Neural crest cell (in vitro differentiated cells): Measurements from ENCODE around the gene RALGDS. TPM values are rescaled to one million over a fixed set of nuclear protein-coding genes. Genes with fewer than 3 reads are reported as not detected.

ENCODE experiments used
- DNase-seq: peaks from one replicate; pipeline ENCODE4 v3.0.0; 2021; ENCODE audit warnings: low read depth, mixed read lengths, low spot score
- H3K27ac Mint-ChIP-seq: one replicate; pipeline ENCODE4 v1.8.0; 2021; ENCODE audit warnings: mild to moderate bottlenecking, mixed read lengths; ENCODE audit not compliant: unreplicated experiment
- H3K27me3 Mint-ChIP-seq: 2 replicates; pipeline ENCODE4 v1.8.0; 2021; ENCODE audit warnings: low read depth, mild to moderate bottlenecking, mixed read lengths
- H3K36me3 Mint-ChIP-seq: 2 replicates; pipeline ENCODE4 v1.8.0; 2021; ENCODE audit warnings: low read depth, mild to moderate bottlenecking, mixed read lengths
- H3K4me1 Mint-ChIP-seq: 2 replicates; pipeline ENCODE4 v1.8.0; 2021; ENCODE audit warnings: mixed read lengths
- H3K4me3 Mint-ChIP-seq: one replicate; pipeline ENCODE4 v1.8.0; 2021; ENCODE audit warnings: mild to moderate bottlenecking, mixed read lengths
- H3K9me3 Mint-ChIP-seq: 2 replicates; pipeline ENCODE4 v1.8.0; 2021; ENCODE audit warnings: mixed read lengths
- total RNA-seq: library from RNA; stranded (reverse); gene quantifications from 2 replicates; pipeline ENCODE4 v1.2.1, GENCODE V29; 2021
- TF ChIP-seq, protein P1 (sequence below): fragments of 200-600 bp; sonication (generic); conservative IDR thresholded peaks from 2 replicates; pipeline ENCODE4 v1.5.0; 2021; ENCODE audit warnings: antibody characterized with exemption, mild to moderate bottlenecking

RALGDS gene
- total RNA-seq, 1 donor from 2014 or later = 73.8 TPM

DNA sequence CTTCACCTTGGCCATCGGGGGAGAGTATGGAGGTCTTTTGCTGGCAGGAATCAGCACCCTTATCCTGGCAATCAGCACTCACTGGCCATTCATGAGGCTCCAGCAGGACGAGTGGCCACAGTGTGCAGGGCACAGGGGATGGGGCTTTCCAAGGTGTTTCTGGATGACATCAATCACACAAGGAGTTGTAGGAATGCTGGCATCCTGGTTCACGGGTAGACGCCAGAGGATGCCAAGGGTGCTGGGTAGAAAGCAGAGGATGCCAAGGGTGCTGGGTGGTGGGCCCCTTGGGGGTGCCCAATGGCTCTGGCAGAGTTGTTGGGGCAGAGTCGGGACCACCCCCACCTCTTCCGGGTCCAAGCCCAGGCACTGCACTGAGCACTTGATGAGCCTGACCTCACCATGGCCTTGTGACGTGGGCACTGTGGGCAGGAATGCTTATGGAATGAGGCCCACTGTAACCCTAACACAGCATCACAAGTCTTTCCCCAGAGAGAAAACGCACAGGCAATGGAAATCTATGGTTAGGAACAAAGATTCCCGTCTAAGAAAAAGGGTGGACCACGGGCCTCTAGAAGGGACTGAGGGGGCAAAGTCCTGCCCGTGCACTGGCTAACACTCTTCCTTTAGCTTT lies 30.2 kb downstream of the RALGDS start:
- Mint-ChIP-seq H3K4me1 (no peaks in the 10 kb centered on the region), H3K27ac (no peak overlapping the region), H3K4me3 (no peak overlapping the region), H3K9me3 (peaks cover under 1% of the 10 kb centered on the region), H3K27me3 (no peaks in the 10 kb centered on the region), H3K36me3 (peaks cover 10% of the 10 kb centered on the region)
- TF ChIP-seq, protein P1, sequence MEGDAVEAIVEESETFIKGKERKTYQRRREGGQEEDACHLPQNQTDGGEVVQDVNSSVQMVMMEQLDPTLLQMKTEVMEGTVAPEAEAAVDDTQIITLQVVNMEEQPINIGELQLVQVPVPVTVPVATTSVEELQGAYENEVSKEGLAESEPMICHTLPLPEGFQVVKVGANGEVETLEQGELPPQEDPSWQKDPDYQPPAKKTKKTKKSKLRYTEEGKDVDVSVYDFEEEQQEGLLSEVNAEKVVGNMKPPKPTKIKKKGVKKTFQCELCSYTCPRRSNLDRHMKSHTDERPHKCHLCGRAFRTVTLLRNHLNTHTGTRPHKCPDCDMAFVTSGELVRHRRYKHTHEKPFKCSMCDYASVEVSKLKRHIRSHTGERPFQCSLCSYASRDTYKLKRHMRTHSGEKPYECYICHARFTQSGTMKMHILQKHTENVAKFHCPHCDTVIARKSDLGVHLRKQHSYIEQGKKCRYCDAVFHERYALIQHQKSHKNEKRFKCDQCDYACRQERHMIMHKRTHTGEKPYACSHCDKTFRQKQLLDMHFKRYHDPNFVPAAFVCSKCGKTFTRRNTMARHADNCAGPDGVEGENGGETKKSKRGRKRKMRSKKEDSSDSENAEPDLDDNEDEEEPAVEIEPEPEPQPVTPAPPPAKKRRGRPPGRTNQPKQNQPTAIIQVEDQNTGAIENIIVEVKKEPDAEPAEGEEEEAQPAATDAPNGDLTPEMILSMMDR = no peak
- DNase-seq = no peak

DNA sequence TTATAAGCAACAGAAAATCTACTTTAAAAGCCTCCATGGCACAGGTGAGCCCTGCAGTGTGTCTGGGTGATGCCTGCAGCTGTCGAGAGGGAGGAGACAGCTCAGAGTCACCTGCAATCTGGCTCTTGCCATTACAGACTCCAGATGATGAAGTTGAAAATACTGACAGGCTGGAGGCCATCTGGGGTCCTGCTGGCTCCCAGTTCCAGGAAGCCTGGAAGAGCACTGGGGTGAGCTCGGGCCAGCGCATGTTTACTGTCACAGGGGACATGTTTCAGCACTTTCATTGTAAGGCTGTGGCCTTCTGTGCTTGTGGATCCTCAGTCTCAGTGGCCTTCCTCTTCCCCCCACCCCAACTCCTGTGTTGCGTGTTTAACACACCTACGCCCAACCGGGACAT lies 30.9 kb downstream of the RALGDS start:
- H3K4me3 Mint-ChIP-seq = no peak overlapping the region
- H3K9me3 Mint-ChIP-seq = no peaks in the 10 kb centered on the region
- TF ChIP-seq, protein P1 = no peak
- DNase-seq = no peak
- peaks cover 4% of the 10 kb centered on the region for H3K36me3 Mint-ChIP-seq
- peak overlapping the region; percentile 70 for H3K27ac Mint-ChIP-seq
- H3K4me1 Mint-ChIP-seq = no peaks in the 10 kb centered on the region
- H3K27me3 Mint-ChIP-seq = no peaks in the 10 kb centered on the region

DNA sequence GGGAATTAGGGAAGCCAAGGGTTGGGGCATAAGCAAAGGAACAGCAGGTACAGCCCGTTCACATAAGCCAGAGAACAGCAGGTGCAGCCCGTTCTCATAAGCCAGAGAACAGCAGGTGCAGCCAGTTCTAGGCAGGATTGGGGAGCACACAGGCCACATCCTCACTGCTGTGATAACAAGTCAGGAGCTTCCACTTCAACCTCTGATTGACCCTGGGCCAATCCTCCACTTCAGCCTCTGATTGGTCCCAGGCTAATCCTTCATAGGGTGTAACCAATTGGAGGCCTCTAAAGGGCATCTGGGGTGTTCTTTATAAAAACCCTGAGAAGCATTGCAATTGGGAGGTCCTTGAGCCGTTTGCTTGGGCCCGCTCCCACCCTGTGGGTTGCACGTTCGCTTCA lies 31.8 kb downstream of the RALGDS start:
- Mint-ChIP-seq H3K27ac (no peak overlapping the region), H3K27me3 (no peaks in the 10 kb centered on the region), H3K9me3 (no peaks in the 10 kb centered on the region), H3K4me1 (no peaks in the 10 kb centered on the region), H3K36me3 (no peaks in the 10 kb centered on the region), H3K4me3 (no peak overlapping the region)
- TF ChIP-seq, protein P1 = no peak
- no peak for DNase-seq

DNA sequence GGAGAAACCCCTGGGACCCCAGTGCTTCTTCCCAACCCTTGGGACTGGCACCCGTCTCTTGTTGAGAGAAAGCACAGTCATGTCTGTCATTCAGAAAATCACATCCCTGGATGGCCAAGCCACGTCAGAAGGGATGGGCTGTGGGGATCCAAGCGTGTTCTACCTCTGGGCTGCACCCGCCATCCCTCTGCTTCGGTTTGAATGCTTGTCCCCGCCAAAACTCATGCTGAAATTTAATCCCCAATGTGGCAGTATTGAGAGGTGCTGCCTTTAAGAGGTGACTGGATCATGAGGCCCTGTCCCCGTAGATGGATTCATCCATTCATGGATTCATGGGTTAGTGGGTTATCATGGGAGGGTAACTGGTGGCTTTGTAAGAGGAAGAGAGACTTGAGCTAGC lies 32.3 kb downstream of the RALGDS start:
- H3K36me3 Mint-ChIP-seq = no peaks in the 10 kb centered on the region
- no peak overlapping the region for H3K27ac Mint-ChIP-seq
- no peaks in the 10 kb centered on the region for H3K27me3 Mint-ChIP-seq
- H3K4me3 Mint-ChIP-seq = no peak overlapping the region
- H3K9me3 Mint-ChIP-seq = no peaks in the 10 kb centered on the region
- H3K4me1 Mint-ChIP-seq = no peaks in the 10 kb centered on the region
- TF ChIP-seq, protein P1 = no peak
- DNase-seq = no peak

DNA sequence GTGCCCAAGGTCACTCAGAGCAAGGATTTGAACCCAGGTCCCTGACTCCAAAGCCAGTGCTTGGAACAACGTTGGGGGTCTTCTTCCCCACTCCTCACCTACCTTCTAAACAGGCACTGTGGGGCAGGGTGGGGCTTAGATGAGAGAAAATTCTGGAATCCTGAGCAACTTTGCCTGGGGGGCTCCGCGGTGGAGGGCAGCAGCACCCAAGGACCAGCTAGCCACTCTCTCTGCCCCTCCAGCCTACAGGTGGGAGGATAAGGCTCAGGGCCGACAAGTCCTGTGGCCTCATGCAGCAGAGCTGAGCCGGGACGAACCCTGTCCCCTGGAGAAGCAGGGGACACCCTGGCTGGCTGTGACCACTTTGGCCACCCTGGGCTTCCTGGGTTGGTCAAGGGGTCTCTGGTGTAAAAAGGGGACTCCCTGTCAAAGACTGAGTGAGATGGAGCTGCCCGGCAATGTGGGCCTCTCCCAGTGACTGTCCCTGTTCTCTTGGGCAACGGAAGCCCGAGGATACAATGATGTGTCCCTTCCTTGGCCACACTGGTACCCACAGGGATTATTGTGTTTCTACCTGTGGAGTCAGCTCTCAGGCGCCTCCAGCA lies 32.8 kb downstream of the RALGDS start:
- no peak for DNase-seq
- no peak overlapping the region for H3K27ac Mint-ChIP-seq
- no peaks in the 10 kb centered on the region for H3K9me3 Mint-ChIP-seq
- H3K4me3 Mint-ChIP-seq = no peak overlapping the region
- no peaks in the 10 kb centered on the region for H3K4me1 Mint-ChIP-seq
- TF ChIP-seq, protein P1 = no peak
- H3K27me3 Mint-ChIP-seq = no peaks in the 10 kb centered on the region
- no peaks in the 10 kb centered on the region for H3K36me3 Mint-ChIP-seq
